HCT116 (cell line): ENCODE measurements around the gene RAB3GAP2. TPM values are rescaled to one million over a fixed set of nuclear protein-coding genes. Genes with fewer than 3 reads are reported as not detected.

Source experiments
- ATAC-seq: fragments of 200-7000 bp; cut with Tn5 transposase; 2 replicates; pipeline ENCODE4 v1.9.1; 2020; ENCODE audit warnings: mild to moderate bottlenecking, moderate library complexity
- BruUV-seq: library from RNA; stranded (reverse); fragments of 400-500 nt; replicated peaks from 2 replicates; lab custom pipeline; 2021; lab: Mats Ljungman, UMichigan
- CTCF ChIA-PET: fragments of 300-600 bp; sonication (Branson Sonifier 250); formaldehyde crosslinking; loops from one replicate; lab custom pipeline; 2021; ENCODE audit warnings: antibody characterized with exemption; lab: Charles Lee
- POLR2A ChIA-PET: fragments of 300-600, 350-600 bp; sonication (Branson Sonifier 250); formaldehyde crosslinking; loops from one replicate; lab custom pipeline; 2021; ENCODE audit warnings: antibody characterized with exemption; lab: Charles Lee
- RAD21 ChIA-PET, 2 experiments: fragments of 300-600 bp; sonication (Branson Sonifier 250); formaldehyde crosslinking; loops; one replicate each; lab custom pipeline; 2023; ENCODE audit warnings: low total read pairs in 2 of 2; ENCODE audit not compliant: uncharacterized antibody in 2 of 2, unreplicated experiment in 2 of 2, low non-redundant PET in 1 of 2; lab: Charles Lee
- DNase-seq: peaks from one replicate; pipeline ENCODE4 v3.0.0-alpha.2; 2010; ENCODE audit warnings: low read depth, low spot score
- H2AFZ ChIP-seq: fragments of 200-600 bp; shearing (Covaris generic), sonication (generic); 2 replicates; pipeline ENCODE4 v1.6.1; 2017; ENCODE audit warnings: low read depth, mixed run types, mixed read lengths, antibody characterized with exemption, low read length; ENCODE audit not compliant: poor library complexity, severe bottlenecking
- H3K27ac ChIP-seq: 2 replicates; pipeline ENCODE4 v1.5.1; 2012; ENCODE audit warnings: low read depth, low read length
- H3K27me3 ChIP-seq: fragments of 200-600 bp; sonication (generic); 2 replicates; pipeline ENCODE4 v1.6.1; 2016; ENCODE audit warnings: mixed run types, low read length, mixed read lengths; ENCODE audit not compliant: insufficient read depth
- H3K36me3 ChIP-seq, 2 experiments: fragments of 200-500 bp in 1 of 2; fragments of 200-600 bp in 1 of 2; sonication (Bioruptor generic) in 1 of 2; sonication (generic) in 1 of 2; 2 replicates each; pipeline versions ENCODE4 v1.5.1 to v1.6.1; 2014 to 2016; ENCODE audit warnings: low read length in 2 of 2, inconsistent platforms in 1 of 2, mixed read lengths in 1 of 2, mixed run types in 1 of 2; ENCODE audit not compliant: insufficient read depth in 2 of 2, control insufficient read depth in 1 of 2
- H3K4me1 ChIP-seq, 2 experiments: fragments of 200-600 bp in 1 of 2; sonication (generic) in 1 of 2; 2 replicates each; pipeline versions ENCODE4 v1.5.1 to v1.6.1; 2012 to 2017; ENCODE audit warnings: low read length in 2 of 2, inconsistent platforms in 1 of 2, mild to moderate bottlenecking in 1 of 2, mixed read lengths in 1 of 2, mixed run types in 1 of 2, moderate library complexity in 1 of 2; ENCODE audit not compliant: insufficient read depth in 2 of 2, control insufficient read depth in 1 of 2
- H3K4me2 ChIP-seq: fragments of 200-600 bp; sonication (generic); 2 replicates; pipeline ENCODE4 v1.6.1; 2017; ENCODE audit warnings: mixed run types, low read length, mixed read lengths
- H3K4me3 ChIP-seq, 2 experiments: fragments of 200-600 bp in 1 of 2; sonication (generic) in 1 of 2; replicated peaks in 1 of 2; 2 replicates each; pipeline ENCODE4 v1.5.1; 2011 to 2016; ENCODE audit warnings: low read length in 2 of 2, control low read depth in 1 of 2, low read depth in 1 of 2, mild to moderate bottlenecking in 1 of 2, mixed read lengths in 1 of 2, mixed run types in 1 of 2
- H3K79me2 ChIP-seq: fragments of 200-600 bp; sonication (generic); 2 replicates; pipeline ENCODE4 v1.6.1; 2017; ENCODE audit warnings: mild to moderate bottlenecking, mixed run types, low read length, moderate library complexity, mixed read lengths; ENCODE audit not compliant: insufficient read depth
- H3K9ac ChIP-seq: fragments of 200-600 bp; sonication (generic); 2 replicates; pipeline ENCODE4 v1.6.1; 2016; ENCODE audit warnings: low read length, mixed read lengths
- H3K9me2 ChIP-seq: fragments of 200-600 bp; sonication (generic), shearing (Covaris generic); 2 replicates; pipeline ENCODE4 v1.6.1; 2017; ENCODE audit warnings: mixed run types, mild to moderate bottlenecking, moderate library complexity; ENCODE audit not compliant: insufficient read depth
- H3K9me3 ChIP-seq, 2 experiments: fragments of 200-500 bp in 1 of 2; fragments of 200-600 bp in 1 of 2; sonication (Bioruptor generic) in 1 of 2; sonication (generic) in 1 of 2; 2 replicates each; pipeline ENCODE4 v1.6.1; 2014 to 2017; ENCODE audit warnings: low read length in 2 of 2, mixed read lengths in 2 of 2, inconsistent platforms in 1 of 2, low read depth in 1 of 2, mild to moderate bottlenecking in 1 of 2, mixed run types in 1 of 2, moderate library complexity in 1 of 2; ENCODE audit not compliant: control insufficient read depth in 1 of 2, insufficient read depth in 1 of 2
- H4K20me1 ChIP-seq: fragments of 200-600 bp; sonication (generic), shearing (Covaris generic); 2 replicates; pipeline ENCODE4 v1.6.1; 2017; ENCODE audit warnings: mixed run types, mild to moderate bottlenecking, moderate library complexity; ENCODE audit not compliant: insufficient read depth
- ATF3 ChIP-seq: IDR thresholded peaks from 2 replicates; pipeline ENCODE4 v1.6.1; 2012
- CEBPB ChIP-seq: IDR thresholded peaks from 2 replicates; pipeline ENCODE4 v1.6.1; 2012; ENCODE audit warnings: low read depth
- CTCF ChIP-seq, 3 experiments: fragments of 200-600 bp in 1 of 3; sonication (generic) in 1 of 3; IDR thresholded peaks in 2 of 3; conservative IDR thresholded peaks in 1 of 3; 2 replicates each; pipeline ENCODE4 v1.5.1; 2012 to 2017; ENCODE audit warnings: low read depth in 2 of 3, low read length in 2 of 3, antibody characterized with exemption in 1 of 3, borderline replicate concordance in 1 of 3, control low read depth in 1 of 3, mild to moderate bottlenecking in 1 of 3, mixed read lengths in 1 of 3, mixed run types in 1 of 3, moderate library complexity in 1 of 3; ENCODE audit not compliant: insufficient read depth in 1 of 3
- ELF1 ChIP-seq: IDR thresholded peaks from 2 replicates; pipeline ENCODE4 v1.6.1; 2012; ENCODE audit warnings: low read depth, borderline replicate concordance
- EZH2 ChIP-seq: fragments of 200-600 bp; sonication (generic); IDR thresholded peaks from 2 replicates; pipeline ENCODE4 v1.6.1; 2017; ENCODE audit warnings: antibody characterized with exemption, mixed run types
- EZH2phosphoT487 ChIP-seq: fragments of 200-600 bp; IDR thresholded peaks from 2 replicates; pipeline ENCODE4 v1.6.1; 2018; ENCODE audit warnings: antibody characterized with exemption, borderline replicate concordance
- FOSL1 ChIP-seq: IDR thresholded peaks from 2 replicates; pipeline ENCODE4 v1.6.1; 2012; ENCODE audit warnings: low read depth
- MAX ChIP-seq: IDR thresholded peaks from 2 replicates; pipeline ENCODE4 v1.6.1; 2012
- POLR2A ChIP-seq: IDR thresholded peaks from 2 replicates; pipeline ENCODE4 v1.7.0; 2011; ENCODE audit warnings: borderline replicate concordance; ENCODE audit not compliant: insufficient read depth, insufficient read length; ENCODE audit errors: extremely low read depth
- POLR2AphosphoS5 ChIP-seq: IDR thresholded peaks from 2 replicates; pipeline ENCODE4 v1.6.1; 2011; ENCODE audit warnings: mild to moderate bottlenecking, low read depth, low read length, moderate library complexity
- RAD21 ChIP-seq: IDR thresholded peaks from 2 replicates; pipeline ENCODE4 v1.6.1; 2012; ENCODE audit warnings: low read depth, mild to moderate bottlenecking
- REST ChIP-seq: IDR thresholded peaks from 2 replicates; pipeline ENCODE4 v1.6.1; 2012; ENCODE audit warnings: low read depth
- SIN3A ChIP-seq: IDR thresholded peaks from 2 replicates; pipeline ENCODE4 v1.6.1; 2012; ENCODE audit warnings: low read depth
- SP1 ChIP-seq: IDR thresholded peaks from 2 replicates; pipeline ENCODE4 v1.6.1; 2012; ENCODE audit warnings: low read depth
- SRF ChIP-seq: IDR thresholded peaks from 2 replicates; pipeline ENCODE4 v1.6.1; 2012; ENCODE audit warnings: low read depth
- TCF7L2 ChIP-seq: IDR thresholded peaks from 2 replicates; pipeline ENCODE4 v1.7.0; 2011; ENCODE audit warnings: borderline replicate concordance, inconsistent platforms; ENCODE audit not compliant: insufficient read depth, insufficient read length; ENCODE audit errors: extremely low read depth
- YY1 ChIP-seq: IDR thresholded peaks from 2 replicates; pipeline ENCODE4 v1.6.1; 2011; ENCODE audit warnings: low read length, low read depth, moderate library complexity, mild to moderate bottlenecking; ENCODE audit not compliant: insufficient replicate concordance; ENCODE audit errors: extremely low read depth
- ZBTB33 ChIP-seq: IDR thresholded peaks from 2 replicates; pipeline ENCODE4 v1.6.1; 2011; ENCODE audit warnings: mild to moderate bottlenecking, low read length, moderate library complexity; ENCODE audit not compliant: insufficient replicate concordance; ENCODE audit errors: extremely low read depth
- ZFX ChIP-seq: fragments of 450-650 bp; IDR thresholded peaks from 2 replicates; pipeline ENCODE4 v1.6.1; 2017
- intact Hi-C: fragments of 100-400 bp; cut with micrococcal nuclease; formaldehyde crosslinking; loops from 2 replicates; pipeline ENCODE4 v1.10.0; 2022
- total RNA-seq: library from RNA; stranded (reverse); gene quantifications from one replicate; pipeline ENCODE4 v1.2.1, GENCODE V29; 2021; ENCODE audit not compliant: unreplicated experiment

The RAB3GAP2 gene
- total RNA-seq, 1 experiment from 2014 or later, result 32.5 TPM

GRCh38 chr1:220239966-220240365 lies 32.3 kb downstream of the RAB3GAP2 start:
- CTCF ChIA-PET, result interaction anchor here (1.0 kb wide), 1 partner anchor 21 kb away, joined by 4 read pairs; no protein-coding TSS in a partner anchor
- BruUV-seq, result no TSS peak
- H4K20me1 ChIP-seq, result peaks cover 7% of the 10 kb centered on the region

More at GRCh38 chr1:220239966-220240365, 32.3 kb downstream of the RAB3GAP2 start:
- H3K36me3 ChIP-seq, result no peaks in the 10 kb centered on the region
- H3K9me3 ChIP-seq, result no peaks in the 10 kb centered on the region
- H2AFZ ChIP-seq, result no peak overlapping the region
- ChIA-PET RAD21 (no interaction called here), POLR2A (no interaction called here)
- H3K9ac ChIP-seq, result no peak overlapping the region
- H3K79me2 ChIP-seq, result peaks cover 70% of the 10 kb centered on the region
- ATAC-seq, result no peak
- no peak for DNase-seq
- TF ChIP-seq SRF (no peak), POLR2AphosphoS5 (no peak), REST (no peak), ELF1 (no peak), EZH2 (no peak), CEBPB (no peak), RAD21 (no peak), ZBTB33 (no peak), TCF7L2 (no peak), EZH2phosphoT487 (no peak), POLR2A (no peak), ZFX (no peak), SP1 (no peak), MAX (no peak), FOSL1 (no peak), SIN3A (no peak), CTCF (IDR thresholded peaks at IDR 0.05 in 2 of 3, conservative IDR thresholded peaks at IDR 0.05 in 1 of 3; ENCODE audit: borderline replicate concordance in 1 of 3, insufficient read depth in 1 of 3, low read depth in 2 of 3, low read length in 2 of 3) (no peak), ATF3 (no peak), YY1 (no peak)
- TF ChIP-seq, all 23 proteins: peak for 0
- intact Hi-C loops, result no loop called here
- no peaks in the 10 kb centered on the region; the same call in 1 of the 2 replicates for H3K9me2 ChIP-seq
- H3K4me3 ChIP-seq, result no peak overlapping the region
- no peak overlapping the region for H3K27ac ChIP-seq
- no peaks in the 10 kb centered on the region for H3K27me3 ChIP-seq
- no peak overlapping the region for H3K4me2 ChIP-seq
- H3K4me1 ChIP-seq, result no peaks in the 10 kb centered on the region
